HL-60 (cell line): ENCODE measurements around the gene SLC5A1.

Experiments used
- DNase-seq, 2 experiments: peaks; one replicate each; pipeline ENCODE4 v3.0.0-alpha.2; 2010 to 2020; ENCODE audit warnings: low read depth in 1 of 2, low spot score in 1 of 2
- H3K27ac ChIP-seq: fragments of 250-450 bp; sonication (Bioruptor Pico); replicated peaks from 2 replicates; pipeline ENCODE4 v1.5.1; 2020; ENCODE audit warnings: mild to moderate bottlenecking, moderate library complexity
- H3K27me3 ChIP-seq: fragments of 250-450 bp; sonication (Bioruptor Pico); 2 replicates; pipeline ENCODE4 v1.5.1; 2021; ENCODE audit warnings: mild to moderate bottlenecking, moderate library complexity; ENCODE audit not compliant: insufficient read depth, poor library complexity, severe bottlenecking
- H3K4me3 ChIP-seq: replicated peaks from 2 replicates; pipeline ENCODE4 v1.5.1; 2011; ENCODE audit warnings: mild to moderate bottlenecking, control low read depth, low read length; ENCODE audit not compliant: insufficient read depth
- CTCF ChIP-seq: IDR thresholded peaks from one replicate; pipeline ENCODE4 v1.5.1; 2011; ENCODE audit warnings: low read length, control low read depth, inconsistent platforms; ENCODE audit not compliant: insufficient read depth
- GABPA ChIP-seq: IDR thresholded peaks from 2 replicates; pipeline ENCODE4 v1.6.1; 2012; ENCODE audit warnings: low read depth
- POLR2AphosphoS5 ChIP-seq: IDR thresholded peaks from 2 replicates; pipeline ENCODE4 v1.6.1; 2012; ENCODE audit warnings: low read depth
- REST ChIP-seq: IDR thresholded peaks from 2 replicates; pipeline ENCODE4 v1.6.1; 2012; ENCODE audit warnings: low read depth; ENCODE audit not compliant: insufficient replicate concordance
- SPI1 ChIP-seq: IDR thresholded peaks from 2 replicates; pipeline ENCODE4 v1.6.1; 2012; ENCODE audit warnings: low read depth, mild to moderate bottlenecking, borderline replicate concordance

Gene SLC5A1

GRCh38 chr22:32055069-32055468 is 12.0 kb downstream of the SLC5A1 start:
- Histone ChIP-seq H3K27me3 (no peaks in the 10 kb centered on the region), H3K4me3 (no peak overlapping the region), H3K27ac (no peak overlapping the region)
- no peak for DNase-seq
- TF ChIP-seq CTCF (no peak), REST (no peak), SPI1 (no peak), GABPA (no peak), POLR2AphosphoS5 (no peak)

GRCh38 chr22:32058656-32059260 is 15.7 kb downstream of the SLC5A1 start:
- Histone ChIP-seq H3K4me3 (no peak overlapping the region), H3K27ac (no peak overlapping the region), H3K27me3 (peaks cover 2% of the 10 kb centered on the region)
- TF ChIP-seq SPI1: no peak
- TF ChIP-seq REST: no peak
- no peak for TF ChIP-seq CTCF
- no peak for TF ChIP-seq POLR2AphosphoS5
- no peak for TF ChIP-seq GABPA
- DNase-seq: no peak

- Histone ChIP-seq H3K27ac (no peak overlapping the region), H3K4me3 (no peak overlapping the region), H3K27me3 (peaks cover 2% of the 10 kb centered on the region)
- no peak for DNase-seq
- no peak for TF ChIP-seq CTCF
- no peak for TF ChIP-seq GABPA
- TF ChIP-seq POLR2AphosphoS5: no peak
- no peak for TF ChIP-seq REST
- TF ChIP-seq SPI1: no peak
Measured at GRCh38 chr22:32059426-32059825, 16.4 kb downstream of the SLC5A1 start.
